Measurements from ENCODE around the gene CTSE.

The CTSE gene

GRCh38 chr1:205985330-205986005, 38.2 kb downstream of the CTSE start:
- Histone ChIP-seq H3K4me3 (ENCODE audit: low read length) (no peak overlapping the region), H3K9me3 (replicated peaks; ENCODE audit: low read length) (no peaks in the 10 kb centered on the region), H3K36me3 (ENCODE audit: insufficient read depth, low read length) (no peaks in the 10 kb centered on the region), H3K4me2 (ENCODE audit: low read length) (no peak overlapping the region), H3K27me3 (ENCODE audit: control insufficient read depth, insufficient read depth, low read length) (no peaks in the 10 kb centered on the region), H3K4me1 (ENCODE audit: control insufficient read depth, insufficient read depth, low read length) (no peaks in the 10 kb centered on the region), H3K9ac (ENCODE audit: low read depth, low read length) (no peak overlapping the region)

GRCh38 chr1:205983925-205984725, 39.6 kb downstream of the CTSE start:
- Histone ChIP-seq H3K36me3 (ENCODE audit: insufficient read depth, low read length) (no peaks in the 10 kb centered on the region), H3K9ac (ENCODE audit: low read depth, low read length) (no peak overlapping the region), H3K27me3 (ENCODE audit: control insufficient read depth, insufficient read depth, low read length) (no peaks in the 10 kb centered on the region), H3K4me1 (ENCODE audit: control insufficient read depth, insufficient read depth, low read length) (no peaks in the 10 kb centered on the region), H3K4me3 (ENCODE audit: low read length) (no peak overlapping the region), H3K9me3 (replicated peaks; ENCODE audit: low read length) (no peaks in the 10 kb centered on the region), H3K4me2 (ENCODE audit: low read length) (no peak overlapping the region)

- Histone ChIP-seq H3K4me1 (ENCODE audit: control insufficient read depth, insufficient read depth, low read length) (no peaks in the 10 kb centered on the region), H3K4me3 (ENCODE audit: low read length) (no peak overlapping the region), H3K9me3 (replicated peaks; ENCODE audit: low read length) (no peaks in the 10 kb centered on the region), H3K27me3 (ENCODE audit: control insufficient read depth, insufficient read depth, low read length) (no peaks in the 10 kb centered on the region), H3K4me2 (ENCODE audit: low read length) (no peak overlapping the region), H3K36me3 (ENCODE audit: insufficient read depth, low read length) (no peaks in the 10 kb centered on the region), H3K9ac (ENCODE audit: low read depth, low read length) (no peak overlapping the region)
Measured at GRCh38 chr1:205981257-205981656, 42.4 kb downstream of the CTSE start.

- no peaks in the 10 kb centered on the region for H3K4me1 ChIP-seq (ENCODE audit: control insufficient read depth, insufficient read depth, low read length)
- no peaks in the 10 kb centered on the region for H3K36me3 ChIP-seq (ENCODE audit: insufficient read depth, low read length)
- no peak overlapping the region for H3K9ac ChIP-seq (ENCODE audit: low read depth, low read length)
- H3K9me3 ChIP-seq (replicated peaks; ENCODE audit: low read length), result no peaks in the 10 kb centered on the region
- H3K27me3 ChIP-seq (ENCODE audit: control insufficient read depth, insufficient read depth, low read length), result no peaks in the 10 kb centered on the region
- H3K4me2 ChIP-seq (ENCODE audit: low read length), result no peak overlapping the region
- no peak overlapping the region for H3K4me3 ChIP-seq (ENCODE audit: low read length)
Measured at GRCh38 chr1:205980237-205980870, 43.3 kb downstream of the CTSE start.

GRCh38 chr1:205979301-205979700, 44.4 kb downstream of the CTSE start:
- H3K27me3 ChIP-seq (ENCODE audit: control insufficient read depth, insufficient read depth, low read length), result no peaks in the 10 kb centered on the region
- H3K4me2 ChIP-seq (ENCODE audit: low read length), result no peak overlapping the region
- H3K9ac ChIP-seq (ENCODE audit: low read depth, low read length), result no peak overlapping the region
- H3K9me3 ChIP-seq (replicated peaks; ENCODE audit: low read length), result no peaks in the 10 kb centered on the region
- no peaks in the 10 kb centered on the region for H3K36me3 ChIP-seq (ENCODE audit: insufficient read depth, low read length)
- no peak overlapping the region for H3K4me3 ChIP-seq (ENCODE audit: low read length)
- no peaks in the 10 kb centered on the region for H3K4me1 ChIP-seq (ENCODE audit: control insufficient read depth, insufficient read depth, low read length)

GRCh38 chr1:205978676-205979075, 45.0 kb downstream of the CTSE start:
- no peaks in the 10 kb centered on the region for H3K9me3 ChIP-seq (replicated peaks; ENCODE audit: low read length)
- H3K4me3 ChIP-seq (ENCODE audit: low read length), result no peak overlapping the region
- H3K36me3 ChIP-seq (ENCODE audit: insufficient read depth, low read length), result no peaks in the 10 kb centered on the region
- H3K4me2 ChIP-seq (ENCODE audit: low read length), result no peak overlapping the region
- H3K9ac ChIP-seq (ENCODE audit: low read depth, low read length), result no peak overlapping the region
- no peaks in the 10 kb centered on the region for H3K27me3 ChIP-seq (ENCODE audit: control insufficient read depth, insufficient read depth, low read length)
- H3K4me1 ChIP-seq (ENCODE audit: control insufficient read depth, insufficient read depth, low read length), result no peaks in the 10 kb centered on the region

- H3K9ac ChIP-seq (ENCODE audit: low read depth, low read length), result no peak overlapping the region
- H3K9me3 ChIP-seq (replicated peaks; ENCODE audit: low read length), result no peaks in the 10 kb centered on the region
- H3K4me1 ChIP-seq (ENCODE audit: control insufficient read depth, insufficient read depth, low read length), result no peaks in the 10 kb centered on the region
- H3K36me3 ChIP-seq (ENCODE audit: insufficient read depth, low read length), result no peaks in the 10 kb centered on the region
- no peak overlapping the region for H3K4me2 ChIP-seq (ENCODE audit: low read length)
- H3K4me3 ChIP-seq (ENCODE audit: low read length), result no peak overlapping the region
- no peaks in the 10 kb centered on the region for H3K27me3 ChIP-seq (ENCODE audit: control insufficient read depth, insufficient read depth, low read length)
Measured at GRCh38 chr1:205977402-205978014, 46.2 kb downstream of the CTSE start.

GRCh38 chr1:205976708-205977401, 46.8 kb downstream of the CTSE start:
- no peaks in the 10 kb centered on the region for H3K9me3 ChIP-seq (replicated peaks; ENCODE audit: low read length)
- no peak overlapping the region for H3K9ac ChIP-seq (ENCODE audit: low read depth, low read length)
- H3K36me3 ChIP-seq (ENCODE audit: insufficient read depth, low read length), result no peaks in the 10 kb centered on the region
- no peak overlapping the region for H3K4me3 ChIP-seq (ENCODE audit: low read length)
- H3K4me2 ChIP-seq (ENCODE audit: low read length), result no peak overlapping the region
- no peaks in the 10 kb centered on the region for H3K4me1 ChIP-seq (ENCODE audit: control insufficient read depth, insufficient read depth, low read length)
- peaks cover 3% of the 10 kb centered on the region for H3K27me3 ChIP-seq (ENCODE audit: control insufficient read depth, insufficient read depth, low read length)

- Histone ChIP-seq H3K9me3 (replicated peaks; ENCODE audit: low read length) (no peaks in the 10 kb centered on the region), H3K4me2 (ENCODE audit: low read length) (no peak overlapping the region), H3K27me3 (ENCODE audit: control insufficient read depth, insufficient read depth, low read length) (peaks cover 3% of the 10 kb centered on the region), H3K4me3 (ENCODE audit: low read length) (no peak overlapping the region), H3K9ac (ENCODE audit: low read depth, low read length) (no peak overlapping the region), H3K36me3 (ENCODE audit: insufficient read depth, low read length) (no peaks in the 10 kb centered on the region), H3K4me1 (ENCODE audit: control insufficient read depth, insufficient read depth, low read length) (no peaks in the 10 kb centered on the region)
Measured at GRCh38 chr1:205976036-205976435, 47.7 kb downstream of the CTSE start.

- Histone ChIP-seq H3K27me3 (ENCODE audit: control insufficient read depth, insufficient read depth, low read length) (peaks cover 3% of the 10 kb centered on the region), H3K9me3 (replicated peaks; ENCODE audit: low read length) (no peaks in the 10 kb centered on the region), H3K4me1 (ENCODE audit: control insufficient read depth, insufficient read depth, low read length) (no peaks in the 10 kb centered on the region), H3K36me3 (ENCODE audit: insufficient read depth, low read length) (no peaks in the 10 kb centered on the region), H3K9ac (ENCODE audit: low read depth, low read length) (no peak overlapping the region), H3K4me3 (ENCODE audit: low read length) (no peak overlapping the region), H3K4me2 (ENCODE audit: low read length) (no peak overlapping the region)
Measured at GRCh38 chr1:205975387-205975998, 48.2 kb downstream of the CTSE start.

- no peak overlapping the region for H3K9ac ChIP-seq (ENCODE audit: low read depth, low read length)
- H3K9me3 ChIP-seq (replicated peaks; ENCODE audit: low read length), result no peaks in the 10 kb centered on the region
- no peak overlapping the region for H3K4me3 ChIP-seq (ENCODE audit: low read length)
- peaks cover 3% of the 10 kb centered on the region for H3K27me3 ChIP-seq (ENCODE audit: control insufficient read depth, insufficient read depth, low read length)
- no peak overlapping the region for H3K4me2 ChIP-seq (ENCODE audit: low read length)
- H3K36me3 ChIP-seq (ENCODE audit: insufficient read depth, low read length), result no peaks in the 10 kb centered on the region
- H3K4me1 ChIP-seq (ENCODE audit: control insufficient read depth, insufficient read depth, low read length), result no peaks in the 10 kb centered on the region
Measured at GRCh38 chr1:205974712-205975111, 49.0 kb downstream of the CTSE start.

Measured in skeletal muscle satellite cell (primary cell).